H1 (cell line): Measurements from ENCODE around the gene CDC123. TPM values are rescaled to one million over a fixed set of nuclear protein-coding genes. Genes with fewer than 3 reads are reported as not detected.

Experiments
- ATF3 ChIP-seq: IDR thresholded peaks from 2 replicates; pipeline ENCODE4 v1.6.1; 2011; ENCODE audit warnings: low read depth, mild to moderate bottlenecking, low read length; ENCODE audit not compliant: insufficient read depth
- CBX5 ChIP-seq: fragments of 300-800, 300-1000 bp; sonication (generic); IDR thresholded peaks from 2 replicates; pipeline ENCODE4 v1.7.1; 2016; ENCODE audit warnings: antibody characterized with exemption, low read length, low read depth
- EGR1 ChIP-seq: IDR thresholded peaks from 2 replicates; pipeline ENCODE4 v1.6.1; 2011; ENCODE audit warnings: low read depth, low read length, borderline replicate concordance
- SP4 ChIP-seq: IDR thresholded peaks from 2 replicates; pipeline ENCODE4 v1.6.1; 2012; ENCODE audit warnings: low read length, inconsistent platforms
- SRF ChIP-seq: IDR thresholded peaks from 2 replicates; pipeline ENCODE4 v1.6.1; 2011; ENCODE audit warnings: mild to moderate bottlenecking, low read depth, low read length, moderate library complexity
- polyA plus RNA-seq, 7 experiments: library from polyadenylated mRNA; depleted of rRNA in 3 of 7; stranded (reverse) in 5 of 7; unstranded in 2 of 7; fragments of >200 nt in 5 of 7; fragments of 200-250 nt in 2 of 7; gene quantifications; 1 replicate in 5 of 7; 2 replicates in 1 of 7; 4 replicates in 1 of 7; pipeline versions ENCODE4 v1.2.1 to v1.2.3, GENCODE V29; 2011 to 2013; ENCODE audit warnings: missing spikeins in 2 of 7, mixed read lengths in 2 of 7
- total RNA-seq: library from RNA; stranded (reverse); fragmentation: NEBNext Ultra II Directional; extraction: Animal tissue kit (Norgen Biotek cat#: 25700); gene quantifications from 2 replicates; pipeline ENCODE4 v1.2.1, GENCODE V29; 2021

CDC123 gene
- total and polyA plus RNA-seq, 2 of the 8 experiments (the other 6 are each of a cell fraction or from before 2014, with no cell fraction given) = 115 to 202 TPM

DNA sequence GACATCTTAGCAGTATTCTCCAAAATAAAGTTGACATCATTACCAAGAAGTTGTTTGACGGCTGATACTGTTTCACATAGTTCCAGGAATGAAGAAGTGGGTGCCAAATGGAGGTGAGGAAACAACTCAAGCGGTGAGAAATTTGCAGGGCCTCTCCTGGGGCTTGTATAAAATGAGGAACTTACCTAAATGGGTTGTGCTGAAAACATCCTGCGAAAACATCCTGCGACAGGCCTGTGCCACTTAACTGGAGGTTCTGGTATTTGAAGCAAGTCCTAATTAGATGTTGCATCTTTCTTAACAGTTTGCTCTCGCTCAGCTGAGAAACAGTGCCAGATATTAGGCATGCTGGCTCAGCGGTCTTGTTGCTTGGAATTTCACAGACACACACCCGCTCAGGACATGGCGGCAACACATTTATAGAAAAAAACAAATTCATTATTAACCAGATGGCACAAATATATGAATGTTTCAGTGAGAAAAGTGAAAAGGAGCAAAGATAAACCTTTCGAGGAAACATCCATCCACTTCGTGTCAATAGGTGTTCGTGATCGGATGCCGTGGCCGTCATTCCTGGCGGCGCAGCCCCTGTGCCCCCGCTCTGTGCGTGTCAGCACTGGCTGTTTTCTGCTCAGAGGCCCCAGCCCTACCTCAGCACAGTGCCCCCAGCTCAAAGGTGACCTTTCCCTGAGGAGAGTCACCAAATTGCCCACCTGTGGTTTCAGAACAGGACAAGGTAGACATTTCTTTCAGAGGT is 48.1 kb downstream of the CDC123 start (continued):
- TF ChIP-seq ATF3 (no peak), CBX5 (no peak), EGR1 (no peak), SRF (no peak), SP4 (no peak)
- TF ChIP-seq, all 59 proteins: peak for 0
